MM.1S (cell line): ENCODE results near the gene CIB4.

Experiments
- DNase-seq: peaks from one replicate; pipeline ENCODE4 v3.0.0-alpha.2; 2015
- H2AFZ ChIP-seq: fragments of 300-600 bp; sonication (generic); 2 replicates; pipeline ENCODE4 v1.6.0; 2016; ENCODE audit warnings: antibody characterized with exemption, low read length
- H3F3A ChIP-seq: fragments of 300-600 bp; sonication (generic); 2 replicates; pipeline ENCODE4 v1.6.1; 2016; ENCODE audit warnings: mild to moderate bottlenecking, antibody characterized with exemption, low read length, moderate library complexity, mixed read lengths; ENCODE audit not compliant: insufficient read depth
- H3K27ac ChIP-seq: fragments of 300-600 bp; sonication (generic); 2 replicates; pipeline ENCODE4 v1.5.1; 2016; ENCODE audit warnings: mild to moderate bottlenecking, low read length
- H3K27me3 ChIP-seq: fragments of 300-600 bp; sonication (generic); replicated peaks from 2 replicates; pipeline ENCODE4 v1.6.0; 2016; ENCODE audit warnings: low read length; ENCODE audit not compliant: insufficient read depth
- H3K36me3 ChIP-seq: fragments of 300-600 bp; sonication (generic); replicated peaks from 2 replicates; pipeline ENCODE4 v1.6.1; 2016; ENCODE audit warnings: mild to moderate bottlenecking, low read length, mixed read lengths; ENCODE audit not compliant: insufficient read depth
- H3K4me1 ChIP-seq: fragments of 300-600 bp; sonication (generic); 2 replicates; pipeline ENCODE4 v1.6.1; 2016; ENCODE audit warnings: low read length, mixed read lengths
- H3K4me2 ChIP-seq: fragments of 300-600 bp; sonication (generic); 2 replicates; pipeline ENCODE4 v1.6.0; 2016; ENCODE audit warnings: low read depth, low read length
- H3K4me3 ChIP-seq: fragments of 300-600 bp; sonication (generic); 2 replicates; pipeline ENCODE4 v1.5.1; 2016; ENCODE audit warnings: low read length, mixed read lengths
- H3K79me2 ChIP-seq: fragments of 300-600 bp; sonication (generic); 2 replicates; pipeline ENCODE4 v1.6.1; 2016; ENCODE audit warnings: mixed run types, low read length, mixed read lengths
- H3K9ac ChIP-seq: fragments of 300-600 bp; sonication (generic); 2 replicates; pipeline ENCODE4 v1.6.1; 2016; ENCODE audit warnings: low read length, mixed read lengths
- H3K9me2 ChIP-seq: fragments of 300-600 bp; sonication (generic); replicated peaks from 2 replicates; pipeline ENCODE4 v1.6.1; 2016; ENCODE audit warnings: mild to moderate bottlenecking, low read length, mixed read lengths; ENCODE audit not compliant: insufficient read depth
- H3K9me3 ChIP-seq: fragments of 300-600 bp; sonication (generic); replicated peaks from 2 replicates; pipeline ENCODE4 v1.6.1; 2016; ENCODE audit warnings: mild to moderate bottlenecking, low read length, mixed read lengths; ENCODE audit not compliant: insufficient read depth
- H4K20me1 ChIP-seq: fragments of 300-600 bp; sonication (generic); 2 replicates; pipeline ENCODE4 v1.6.1; 2016; ENCODE audit warnings: mild to moderate bottlenecking, low read length, moderate library complexity, mixed read lengths; ENCODE audit not compliant: insufficient read depth
- EZH2 ChIP-seq: fragments of 300-600 bp; sonication (generic); optimal IDR thresholded peaks from 2 replicates; pipeline ENCODE3; 2017; ENCODE audit warnings: low read depth, mild to moderate bottlenecking, antibody characterized with exemption, low read length, mixed read lengths
- EZH2phosphoT487 ChIP-seq: fragments of 300-600 bp; sonication (generic); IDR thresholded peaks from 2 replicates; pipeline ENCODE4 v1.6.1; 2018; ENCODE audit warnings: antibody characterized with exemption, low read length
- TF ChIP-seq, protein P1 (sequence below): fragments of 300-600 bp; sonication (generic); IDR thresholded peaks from 2 replicates; pipeline ENCODE4 v1.5.1; 2016; ENCODE audit warnings: antibody characterized with exemption, low read length, mixed read lengths

Gene CIB4

DNA sequence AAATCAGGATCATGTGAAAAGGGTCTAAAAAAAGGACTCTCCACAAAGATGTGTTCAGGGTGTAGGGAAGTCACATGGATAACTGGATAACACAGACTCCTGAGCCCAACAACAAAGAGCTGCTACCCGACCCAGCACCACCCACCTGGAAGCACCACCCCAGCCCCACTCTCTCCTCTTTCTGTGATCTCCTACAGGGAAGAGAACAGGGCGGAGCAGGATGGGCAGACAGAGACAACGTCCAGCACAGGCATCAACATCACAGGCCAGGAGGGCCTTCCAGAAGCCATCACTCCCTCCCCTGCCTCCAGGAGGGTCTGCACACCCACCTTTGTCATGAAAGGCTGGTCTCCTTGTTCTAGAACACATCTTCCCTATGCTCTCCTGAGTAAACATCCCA is 1.3 kb upstream of the CIB4 start:
- Histone ChIP-seq H3K27me3 (peaks cover 60% of the 10 kb centered on the region), H3F3A (no peaks in the 10 kb centered on the region), H3K9ac (no peak overlapping the region), H3K27ac (no peak overlapping the region), H3K4me3 (no peak overlapping the region), H2AFZ (no peak overlapping the region), H3K36me3 (no peaks in the 10 kb centered on the region), H3K4me2 (no peak overlapping the region), H3K9me3 (no peaks in the 10 kb centered on the region), H4K20me1 (no peaks in the 10 kb centered on the region), H3K4me1 (no peaks in the 10 kb centered on the region), H3K79me2 (no peaks in the 10 kb centered on the region), H3K9me2 (no peaks in the 10 kb centered on the region)
- TF ChIP-seq EZH2phosphoT487 (no peak), EZH2 (no peak)
- TF ChIP-seq, protein P1, sequence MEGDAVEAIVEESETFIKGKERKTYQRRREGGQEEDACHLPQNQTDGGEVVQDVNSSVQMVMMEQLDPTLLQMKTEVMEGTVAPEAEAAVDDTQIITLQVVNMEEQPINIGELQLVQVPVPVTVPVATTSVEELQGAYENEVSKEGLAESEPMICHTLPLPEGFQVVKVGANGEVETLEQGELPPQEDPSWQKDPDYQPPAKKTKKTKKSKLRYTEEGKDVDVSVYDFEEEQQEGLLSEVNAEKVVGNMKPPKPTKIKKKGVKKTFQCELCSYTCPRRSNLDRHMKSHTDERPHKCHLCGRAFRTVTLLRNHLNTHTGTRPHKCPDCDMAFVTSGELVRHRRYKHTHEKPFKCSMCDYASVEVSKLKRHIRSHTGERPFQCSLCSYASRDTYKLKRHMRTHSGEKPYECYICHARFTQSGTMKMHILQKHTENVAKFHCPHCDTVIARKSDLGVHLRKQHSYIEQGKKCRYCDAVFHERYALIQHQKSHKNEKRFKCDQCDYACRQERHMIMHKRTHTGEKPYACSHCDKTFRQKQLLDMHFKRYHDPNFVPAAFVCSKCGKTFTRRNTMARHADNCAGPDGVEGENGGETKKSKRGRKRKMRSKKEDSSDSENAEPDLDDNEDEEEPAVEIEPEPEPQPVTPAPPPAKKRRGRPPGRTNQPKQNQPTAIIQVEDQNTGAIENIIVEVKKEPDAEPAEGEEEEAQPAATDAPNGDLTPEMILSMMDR: no peak
- no peak for DNase-seq

DNA sequence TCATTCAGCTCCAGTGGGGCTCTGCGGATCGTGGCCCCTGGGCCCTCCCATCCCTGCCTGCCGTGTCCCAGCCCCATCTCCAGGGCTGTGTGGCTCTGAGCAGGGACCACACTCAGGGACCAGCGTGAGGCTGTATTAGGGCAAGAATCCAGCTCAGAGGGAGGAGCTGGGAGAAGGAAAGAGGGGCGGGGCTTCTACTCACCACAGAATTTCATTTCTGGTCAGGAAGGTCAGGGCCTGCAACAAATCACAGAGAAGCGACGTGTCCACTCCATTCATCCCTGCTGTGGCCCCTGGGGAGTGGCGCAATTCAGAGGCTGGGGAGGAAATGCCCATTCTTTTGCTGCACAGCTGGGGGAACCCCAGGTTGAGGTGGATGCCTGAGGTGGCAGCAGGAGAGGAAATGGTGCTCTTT is 828 bp downstream of the CIB4 start:
- TF ChIP-seq EZH2: no peak

DNA sequence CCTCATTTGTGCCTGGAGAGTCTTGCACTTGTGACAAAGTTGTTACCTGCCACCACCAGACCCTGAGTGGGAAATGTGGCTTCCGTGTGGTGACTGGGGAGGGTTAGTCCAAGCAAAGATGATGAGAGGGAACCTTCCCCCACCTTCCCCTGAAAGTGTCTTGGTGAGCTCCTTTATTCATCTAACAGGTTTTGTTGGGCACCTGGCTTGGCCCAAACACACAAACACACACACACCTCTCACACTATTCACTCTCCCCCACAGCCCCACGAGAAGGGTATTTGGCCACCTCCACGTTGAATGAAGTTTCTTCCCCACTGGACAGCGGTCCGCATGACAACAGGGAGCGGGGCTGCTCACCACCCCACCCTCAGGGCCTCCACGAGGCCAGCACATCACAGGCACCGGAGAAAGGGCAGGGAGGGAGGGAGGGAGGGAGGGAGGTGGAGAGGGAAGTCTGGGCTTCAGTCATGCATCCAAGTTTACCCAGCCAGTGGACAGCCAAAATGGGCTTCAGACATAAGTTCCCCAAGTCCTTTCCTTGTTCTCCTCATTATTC is 1.4 kb downstream of the CIB4 start:
- H3K79me2 ChIP-seq: no peaks in the 10 kb centered on the region
- H3K4me3 ChIP-seq: no peak overlapping the region
- DNase-seq: no peak
- no peak overlapping the region for H3K27ac ChIP-seq
- no peaks in the 10 kb centered on the region for H3K4me1 ChIP-seq
- no peak for TF ChIP-seq EZH2phosphoT487
- no peak for TF ChIP-seq EZH2
- TF ChIP-seq, protein P1: no peak
- no peaks in the 10 kb centered on the region for H3K9me3 ChIP-seq
- H3K9ac ChIP-seq: no peak overlapping the region
- H3K27me3 ChIP-seq: peaks cover 40% of the 10 kb centered on the region
- no peaks in the 10 kb centered on the region for H3K36me3 ChIP-seq
- H3F3A ChIP-seq: no peaks in the 10 kb centered on the region
- no peak overlapping the region for H2AFZ ChIP-seq
- no peaks in the 10 kb centered on the region for H4K20me1 ChIP-seq
- no peak overlapping the region for H3K4me2 ChIP-seq
- no peaks in the 10 kb centered on the region for H3K9me2 ChIP-seq

More for the DNA sequence above, 828 bp downstream of the CIB4 start:
- no peak overlapping the region for H3K4me2 ChIP-seq
- H3K27me3 ChIP-seq: peaks cover 46% of the 10 kb centered on the region
- H3K9me3 ChIP-seq: no peaks in the 10 kb centered on the region
- H3K4me1 ChIP-seq: no peaks in the 10 kb centered on the region
- H3K27ac ChIP-seq: no peak overlapping the region
- no peak overlapping the region for H3K4me3 ChIP-seq
- H3K9ac ChIP-seq: no peak overlapping the region
- no peaks in the 10 kb centered on the region for H3F3A ChIP-seq
- no peak overlapping the region for H2AFZ ChIP-seq
- H3K36me3 ChIP-seq: no peaks in the 10 kb centered on the region
- DNase-seq: no peak
- no peaks in the 10 kb centered on the region for H3K79me2 ChIP-seq
- H4K20me1 ChIP-seq: no peaks in the 10 kb centered on the region
- no peaks in the 10 kb centered on the region for H3K9me2 ChIP-seq

DNA sequence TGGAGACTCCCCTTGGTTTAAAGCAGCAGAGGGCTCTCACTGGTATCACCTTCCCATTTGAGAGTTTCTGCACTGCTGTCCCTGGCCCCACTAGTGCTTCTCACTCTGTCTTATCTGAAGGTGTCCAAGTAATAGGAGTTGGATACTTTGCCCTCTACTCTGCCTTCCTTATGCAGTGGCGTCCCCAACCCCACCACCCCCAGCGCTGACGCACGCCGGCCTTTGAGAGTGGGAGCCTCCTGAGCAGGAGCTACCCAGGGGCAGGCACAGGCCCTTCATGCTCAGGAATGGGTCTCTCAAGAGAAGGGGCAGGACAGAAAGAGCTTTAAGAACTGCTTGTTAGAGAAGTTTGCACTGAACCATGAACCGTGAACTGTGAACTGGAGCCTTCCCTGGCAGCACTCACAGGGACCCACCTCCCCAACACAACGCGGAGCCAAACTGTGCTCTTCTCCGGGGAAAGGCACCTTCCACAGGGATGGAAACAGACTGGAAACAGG is 3.3 kb downstream of the CIB4 start:
- H3K36me3 ChIP-seq: no peaks in the 10 kb centered on the region
- DNase-seq: no peak
- H3K4me3 ChIP-seq: no peak overlapping the region
- H3K4me2 ChIP-seq: no peak overlapping the region
- no peak overlapping the region for H3K27ac ChIP-seq
- TF ChIP-seq, protein P1: no peak
- TF ChIP-seq EZH2phosphoT487 (no peak), EZH2 (no peak)
- H3K9me3 ChIP-seq: no peaks in the 10 kb centered on the region
- H3K79me2 ChIP-seq: no peaks in the 10 kb centered on the region
- no peaks in the 10 kb centered on the region for H3F3A ChIP-seq
- H4K20me1 ChIP-seq: no peaks in the 10 kb centered on the region
- no peaks in the 10 kb centered on the region for H3K9me2 ChIP-seq
- no peak overlapping the region for H2AFZ ChIP-seq
- no peak overlapping the region for H3K9ac ChIP-seq
- no peaks in the 10 kb centered on the region for H3K4me1 ChIP-seq
- H3K27me3 ChIP-seq: peaks cover 44% of the 10 kb centered on the region
